Large intestine (tissue), 3 donors: ENCODE results near the gene LARGE2. TPM values are rescaled to one million over a fixed set of nuclear protein-coding genes. Genes with fewer than 3 reads are reported as not detected.
"Not testable (repeated sequence)": the region's sequence is repeated elsewhere in the genome, so short reads cannot be mapped to it uniquely, and the experiment has no call there.

Experiments used
- DNase-seq, 2 donors: peaks; one replicate each; pipeline versions ENCODE4 v3.0.0 to v3.0.0-alpha.2; 2013
- H3K27ac ChIP-seq: one replicate; pipeline ENCODE4 v1.5.1; 2013; ENCODE audit warnings: low read length
- H3K27me3 ChIP-seq: 2 replicates; pipeline ENCODE4 v1.6.1; 2013; ENCODE audit warnings: low read length; ENCODE audit not compliant: control insufficient read depth, insufficient read depth
- H3K36me3 ChIP-seq: 2 replicates; pipeline ENCODE4 v1.6.1; 2013; ENCODE audit warnings: low read length; ENCODE audit not compliant: control insufficient read depth, insufficient read depth
- H3K4me1 ChIP-seq: one replicate; pipeline ENCODE4 v1.6.1; 2013; ENCODE audit warnings: low read length; ENCODE audit not compliant: control insufficient read depth, insufficient read depth
- H3K4me3 ChIP-seq: one replicate; pipeline ENCODE4 v1.5.1; 2013; ENCODE audit warnings: low read length
- H3K9me3 ChIP-seq: one replicate; pipeline ENCODE4 v1.6.1; 2013; ENCODE audit warnings: mild to moderate bottlenecking, low read depth, low read length, moderate library complexity; ENCODE audit not compliant: control insufficient read depth
- WGBS: methylation state at CpG from one replicate; pipeline ENCODE4 v1.1.5; 2013; ENCODE audit warnings: low lambda C conversion rate; ENCODE audit not compliant: insufficient coverage; 5-methylcytosine and 5-hydroxymethylcytosine counted together
- polyA plus RNA-seq: library from polyadenylated mRNA; unstranded; fragments of 120-200 nt; gene quantifications from one replicate; pipeline ENCODE4 v1.2.1, GENCODE V29; 2013

The LARGE2 gene
- polyA plus RNA-seq, 1 donor: 3.6 TPM

DNA sequence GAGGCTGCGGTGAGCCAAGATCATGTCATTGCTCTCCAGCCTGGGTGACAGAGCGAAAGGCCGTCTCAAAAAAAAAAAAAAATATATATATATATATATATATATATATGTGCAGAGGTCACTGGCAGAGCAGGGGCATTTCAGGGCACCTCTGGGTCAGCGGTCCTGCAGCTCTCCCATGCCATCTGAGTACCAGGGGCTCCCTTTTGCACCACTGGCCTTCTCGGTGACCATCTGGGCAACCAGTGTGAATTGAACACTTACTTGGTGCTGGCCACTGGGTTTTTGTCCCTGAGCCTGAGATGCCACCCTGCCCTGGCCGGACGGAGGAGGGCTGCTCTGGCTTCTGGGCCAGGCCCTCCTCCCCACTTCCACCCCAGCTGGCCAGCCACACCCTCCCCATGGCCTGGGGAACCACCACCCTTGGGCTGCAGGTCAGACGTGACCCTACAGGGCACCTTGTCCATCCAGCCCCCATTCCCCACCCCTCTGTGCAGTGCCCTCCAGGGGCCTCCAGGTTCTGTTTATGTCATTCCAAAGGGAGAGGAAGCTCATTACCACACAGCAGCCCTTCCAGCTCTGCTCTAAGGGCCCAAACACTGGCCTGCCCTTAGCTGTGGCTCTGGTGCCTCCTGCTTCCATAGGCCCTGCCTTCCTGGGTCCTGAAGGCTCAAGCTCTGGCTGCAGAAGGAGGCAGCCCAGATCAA, 26.8 kb upstream of the LARGE2 start:
- peaks cover 8% of the 10 kb centered on the region for H3K4me1 ChIP-seq
- H3K4me3 ChIP-seq: no peak overlapping the region
- H3K9me3 ChIP-seq: peaks cover 5% of the 10 kb centered on the region
- H3K27ac ChIP-seq: no peak overlapping the region
- H3K27me3 ChIP-seq: peaks cover 51% of the 10 kb centered on the region
- DNase-seq: no peak
- no CpG with 5 or more reads among the region's 8 CpGs for WGBS
- H3K36me3 ChIP-seq: no peaks in the 10 kb centered on the region

DNA sequence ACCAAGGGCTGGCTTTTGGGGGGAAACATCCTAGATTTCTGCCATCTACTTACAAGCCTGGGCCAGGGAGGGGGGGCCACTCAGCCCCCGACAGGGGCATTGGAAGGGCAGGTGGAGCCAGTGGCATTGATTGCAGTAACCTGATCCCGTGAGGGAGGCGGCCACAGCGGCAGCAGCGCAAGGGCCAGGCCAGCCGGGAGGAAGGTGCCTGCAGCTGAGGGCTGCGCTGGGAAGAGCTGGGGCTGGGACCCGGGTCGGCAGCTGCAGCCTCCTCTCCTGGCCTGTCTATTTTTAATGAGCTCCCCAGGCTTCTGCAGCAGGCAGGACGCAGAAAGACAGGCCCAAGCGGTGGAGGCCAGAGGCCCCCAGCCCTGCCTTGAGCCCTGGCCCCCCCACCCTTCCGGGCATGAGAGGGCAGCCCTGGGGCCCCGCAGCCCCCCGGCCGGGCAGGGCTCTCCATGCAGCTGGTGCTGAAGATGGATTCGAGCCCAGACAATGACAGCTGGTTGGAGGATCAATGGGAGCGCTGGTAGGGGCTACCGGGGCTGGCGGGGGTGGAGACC, 26.0 kb upstream of the LARGE2 start:
- no CpG with 5 or more reads among the region's 19 CpGs for WGBS
- DNase-seq: no peak
- Histone ChIP-seq H3K36me3 (no peaks in the 10 kb centered on the region), H3K27me3 (peaks cover 59% of the 10 kb centered on the region), H3K27ac (no peak overlapping the region), H3K4me3 (no peak overlapping the region), H3K9me3 (peaks cover 5% of the 10 kb centered on the region), H3K4me1 (peaks cover 8% of the 10 kb centered on the region)

DNA sequence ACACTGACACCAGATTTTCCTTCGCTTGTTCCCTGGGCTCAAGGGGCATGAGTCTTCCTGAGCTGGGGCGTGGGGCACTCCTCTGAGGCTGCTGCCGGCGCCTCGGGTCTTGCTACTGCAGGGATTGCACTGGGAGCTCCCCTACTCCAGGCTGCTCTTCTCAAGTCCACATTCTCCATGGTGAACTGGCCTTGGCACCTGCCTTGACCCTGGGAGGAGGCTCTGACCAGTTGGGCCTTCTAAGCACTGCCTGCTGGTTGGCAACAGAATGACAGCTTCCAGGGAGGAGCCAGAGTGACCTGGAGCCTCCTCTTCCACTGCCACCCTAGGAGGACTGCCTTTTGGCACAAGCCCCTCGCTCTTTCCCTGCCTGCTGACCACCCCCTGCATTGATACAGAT, 24.9 kb upstream of the LARGE2 start:
- Histone ChIP-seq H3K9me3 (peaks cover 5% of the 10 kb centered on the region), H3K27ac (no peak overlapping the region), H3K27me3 (peaks cover 61% of the 10 kb centered on the region), H3K36me3 (no peaks in the 10 kb centered on the region), H3K4me3 (no peak overlapping the region), H3K4me1 (peaks cover 8% of the 10 kb centered on the region)
- no peak for DNase-seq
- WGBS: no CpG with 5 or more reads among the region's 6 CpGs

DNA sequence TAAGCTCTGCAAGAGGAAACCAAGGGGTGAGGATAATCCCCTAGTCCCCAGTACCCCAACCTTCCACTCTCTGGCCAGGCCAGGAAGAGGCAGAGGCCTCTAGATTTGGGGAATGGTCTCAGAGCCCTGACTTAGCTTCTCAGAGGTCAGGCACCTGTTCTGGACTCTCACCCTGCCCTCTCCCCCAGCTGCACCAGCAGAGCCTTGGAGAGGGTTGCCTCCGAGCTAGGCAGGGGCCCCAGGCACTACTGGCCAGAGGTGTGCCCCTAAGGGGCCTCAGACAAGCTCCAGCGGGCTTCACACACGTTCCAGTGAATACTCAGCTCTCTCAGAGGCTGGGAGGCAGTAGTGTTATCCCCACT, 23.4 kb upstream of the LARGE2 start:
- H3K27ac ChIP-seq: peak overlapping the region; percentile 62
- peaks cover 58% of the 10 kb centered on the region for H3K27me3 ChIP-seq
- H3K36me3 ChIP-seq: peaks cover 4% of the 10 kb centered on the region
- H3K9me3 ChIP-seq: peaks cover 5% of the 10 kb centered on the region
- H3K4me1 ChIP-seq: peaks cover 8% of the 10 kb centered on the region
- DNase-seq: no peak
- no peak overlapping the region for H3K4me3 ChIP-seq
- no CpG with 5 or more reads among the region's 3 CpGs for WGBS

DNA sequence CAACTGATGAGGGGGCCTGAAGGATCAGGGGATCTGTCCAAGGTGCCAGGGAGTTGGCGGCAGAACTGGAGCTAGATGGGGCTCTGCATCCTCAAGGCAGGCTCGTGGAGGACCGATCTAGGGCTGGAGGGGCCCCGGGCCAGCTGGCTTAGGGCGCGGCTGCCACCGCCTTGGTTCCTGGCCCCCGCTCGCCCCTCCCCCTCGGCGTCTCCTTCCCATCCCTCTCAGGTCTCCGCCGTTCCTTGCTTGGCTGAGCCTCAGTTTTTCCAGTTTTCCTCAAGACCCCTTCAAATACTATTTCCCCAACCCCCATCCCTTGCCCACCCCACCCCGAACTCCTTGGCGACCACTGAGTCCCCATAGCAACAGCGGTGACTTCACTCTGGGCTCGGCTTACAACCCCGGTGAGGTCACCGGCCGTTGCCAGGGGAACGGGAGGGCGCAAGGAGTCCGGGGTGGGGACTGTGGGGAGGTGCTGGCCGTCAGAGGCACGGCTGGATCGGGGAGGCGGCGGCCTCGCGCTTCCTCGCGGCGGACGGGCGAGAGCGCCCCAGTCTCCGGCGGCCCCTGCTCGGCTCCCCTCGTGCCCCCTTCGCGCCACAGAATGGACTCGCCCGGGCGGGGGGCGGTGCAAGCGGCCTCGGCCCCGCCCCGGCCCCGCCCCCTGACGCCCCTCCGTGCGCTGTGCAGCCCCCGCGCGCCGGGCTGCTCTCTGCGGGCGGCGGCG, 22.8 kb upstream of the LARGE2 start:
- Histone ChIP-seq H3K27me3 (peaks cover 58% of the 10 kb centered on the region), H3K9me3 (peaks cover 5% of the 10 kb centered on the region), H3K27ac (peak overlapping the region; percentile 62), H3K4me1 (peaks cover 8% of the 10 kb centered on the region), H3K36me3 (peaks cover 4% of the 10 kb centered on the region), H3K4me3 (peak overlapping the region; percentile 23)
- WGBS: no CpG with 5 or more reads among the region's 62 CpGs
- DNase-seq: peak; percentile 76 to 78

DNA sequence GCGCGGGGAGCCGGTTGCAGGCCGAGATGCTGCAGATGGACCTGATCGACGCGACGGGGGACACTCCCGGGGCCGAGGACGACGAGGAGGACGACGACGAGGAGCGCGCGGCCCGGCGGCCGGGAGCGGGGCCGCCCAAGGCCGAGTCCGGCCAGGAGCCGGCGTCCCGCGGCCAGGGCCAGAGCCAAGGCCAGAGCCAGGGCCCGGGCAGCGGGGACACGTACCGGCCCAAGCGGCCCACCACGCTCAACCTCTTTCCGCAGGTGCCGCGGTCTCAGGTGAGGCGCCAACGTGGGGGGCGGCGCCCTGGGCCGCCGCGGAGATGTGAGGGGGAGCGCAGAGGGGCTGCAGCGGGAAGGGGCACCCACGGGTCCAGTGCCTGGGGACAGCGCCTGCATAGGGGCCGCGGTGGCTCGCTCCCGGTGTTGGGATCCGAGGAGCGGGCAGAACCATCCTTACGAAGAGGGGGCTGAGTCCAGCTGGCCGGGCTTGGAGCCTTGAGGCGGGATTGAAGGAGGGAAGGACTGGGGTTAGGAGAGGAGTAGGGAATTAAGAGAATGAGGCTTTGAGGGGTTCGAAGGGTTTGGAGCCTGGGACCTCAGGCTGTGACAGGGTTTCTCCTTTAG, 22.2 kb upstream of the LARGE2 start:
- not testable (repeated sequence) for DNase-seq, H3K9me3 ChIP-seq, H3K36me3 ChIP-seq, H3K4me1 ChIP-seq, H3K27ac ChIP-seq
- 20% methylated on average over 1 of the region's 59 CpGs for WGBS
- Histone ChIP-seq H3K4me3 (peak overlapping the region; percentile 9), H3K27me3 (peaks cover 55% of the 10 kb centered on the region)

DNA sequence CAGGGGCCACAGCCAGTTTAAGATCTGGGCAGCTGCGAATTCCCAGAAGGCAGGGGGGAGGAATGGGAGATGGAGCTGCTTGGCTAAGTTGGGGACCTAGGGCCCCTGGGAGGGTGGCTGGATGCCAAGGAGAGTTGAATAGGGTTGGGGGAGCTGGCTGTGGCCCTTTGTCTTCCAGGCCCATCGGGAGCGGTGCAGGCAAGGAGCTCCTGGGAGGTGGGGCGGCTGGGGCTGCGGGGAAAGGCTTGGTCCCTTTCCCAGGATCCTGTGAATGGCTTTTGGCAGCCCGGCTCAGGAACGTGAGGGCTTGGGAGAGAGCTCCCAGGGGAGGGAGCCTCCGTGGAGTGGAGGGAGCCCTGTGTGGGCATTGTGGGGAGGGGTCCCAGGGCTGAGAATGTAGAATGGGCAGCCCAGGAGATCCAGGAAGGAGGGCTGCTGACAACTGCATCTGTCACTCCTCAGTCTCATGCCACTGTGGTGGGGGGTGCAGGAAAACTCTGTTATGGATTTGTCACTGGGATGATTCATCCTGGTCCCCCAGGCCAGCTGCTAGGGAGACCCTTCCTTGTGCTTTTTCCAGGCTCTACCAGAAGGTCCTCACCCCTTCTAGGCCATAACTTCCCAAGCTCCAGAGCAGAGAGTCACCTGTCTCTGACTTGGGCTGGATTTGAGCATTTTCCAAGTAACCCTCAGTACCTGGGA, 21.4 kb upstream of the LARGE2 start:
- H3K4me3 ChIP-seq: peak overlapping the region; percentile 9
- DNase-seq: no peak
- WGBS: no CpG with 5 or more reads among the region's 8 CpGs
- peaks cover 51% of the 10 kb centered on the region for H3K27me3 ChIP-seq
- H3K36me3 ChIP-seq: peaks cover 4% of the 10 kb centered on the region
- peaks cover 5% of the 10 kb centered on the region for H3K9me3 ChIP-seq
- H3K4me1 ChIP-seq: peaks cover 8% of the 10 kb centered on the region
- H3K27ac ChIP-seq: no peak overlapping the region

DNA sequence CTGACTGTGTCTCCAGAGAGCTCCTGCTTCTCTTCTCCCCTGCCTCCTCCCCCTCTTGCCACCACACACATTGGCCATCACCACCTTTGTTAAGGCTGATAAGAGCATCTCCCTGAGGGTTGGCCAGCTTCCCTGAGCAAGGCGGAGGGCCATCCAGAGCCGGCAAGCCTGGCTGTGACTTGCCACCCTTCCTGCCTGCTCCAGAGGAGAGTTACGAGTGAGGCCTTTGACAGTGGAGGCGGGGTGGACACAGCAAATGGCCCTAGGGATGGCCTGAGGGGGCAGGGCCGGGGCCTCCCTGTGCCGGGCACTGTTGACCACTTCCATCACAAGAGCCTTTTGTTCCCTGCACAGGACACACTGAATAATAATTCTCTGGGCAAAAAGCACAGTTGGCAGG, 20.8 kb upstream of the LARGE2 start:
- no CpG with 5 or more reads among the region's 6 CpGs for WGBS
- Histone ChIP-seq H3K36me3 (peaks cover 4% of the 10 kb centered on the region), H3K27me3 (peaks cover 45% of the 10 kb centered on the region), H3K4me3 (no peak overlapping the region), H3K9me3 (peaks cover 2% of the 10 kb centered on the region), H3K27ac (no peak overlapping the region), H3K4me1 (peaks cover 8% of the 10 kb centered on the region)
- DNase-seq: no peak

DNA sequence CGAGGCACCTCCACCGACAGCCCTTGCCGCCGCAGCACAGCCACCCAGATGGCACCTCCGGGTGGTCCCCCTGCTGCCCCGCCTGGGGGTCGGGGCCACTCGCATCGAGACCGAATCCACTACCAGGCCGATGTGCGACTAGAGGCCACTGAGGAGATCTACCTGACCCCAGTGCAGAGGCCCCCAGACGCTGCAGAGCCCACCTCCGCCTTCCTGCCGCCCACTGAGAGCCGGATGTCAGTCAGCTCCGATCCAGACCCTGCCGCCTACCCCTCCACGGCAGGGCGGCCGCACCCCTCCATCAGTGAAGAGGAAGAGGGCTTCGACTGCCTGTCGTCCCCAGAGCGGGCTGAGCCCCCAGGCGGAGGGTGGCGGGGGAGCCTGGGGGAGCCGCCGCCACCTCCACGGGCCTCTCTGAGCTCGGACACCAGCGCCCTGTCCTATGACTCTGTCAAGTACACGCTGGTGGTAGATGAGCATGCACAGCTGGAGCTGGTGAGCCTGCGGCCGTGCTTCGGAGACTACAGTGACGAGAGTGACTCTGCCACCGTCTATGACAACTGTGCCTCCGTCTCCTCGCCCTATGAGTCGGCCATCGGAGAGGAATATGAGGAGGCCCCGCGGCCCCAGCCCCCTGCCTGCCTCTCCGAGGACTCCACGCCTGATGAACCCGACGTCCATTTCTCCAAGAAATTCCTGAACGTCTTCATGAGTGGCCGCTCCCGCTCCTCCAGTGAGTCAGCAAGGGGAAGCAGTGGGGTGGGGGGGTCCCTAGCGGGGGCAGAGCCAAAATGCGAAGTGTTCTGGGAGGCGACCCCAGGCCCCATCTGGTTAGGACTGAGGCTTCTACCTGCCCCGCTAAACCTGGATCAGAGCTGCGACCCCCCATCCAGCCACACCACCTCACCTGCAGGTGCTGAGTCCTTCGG, 19.7 kb upstream of the LARGE2 start:
- Histone ChIP-seq H3K36me3 (peaks cover 4% of the 10 kb centered on the region), H3K27ac (no peak overlapping the region), H3K4me1 (peaks cover 8% of the 10 kb centered on the region), H3K27me3 (peaks cover 34% of the 10 kb centered on the region), H3K4me3 (no peak overlapping the region), H3K9me3 (peaks cover 2% of the 10 kb centered on the region)
- no CpG with 5 or more reads among the region's 56 CpGs for WGBS
- no peak for DNase-seq
